Activated CD4-positive, alpha-beta T cell treated with anti-CD3 and anti-CD28 coated beads for 36 hours (primary cell): ENCODE measurements around the gene SPATA31C1. TPM values are rescaled to one million over a fixed set of nuclear protein-coding genes. Genes with fewer than 3 reads are reported as not detected.

ENCODE experiments used
- ATAC-seq: fragments of 200-7000 bp; cut with Tn5 transposase; one replicate; pipeline ENCODE4 v1.10.0; 2021; ENCODE audit warnings: mild to moderate bottlenecking, moderate library complexity
- CTCF ChIA-PET: fragments of 350-600 bp; sonication (Branson Sonifier 250); formaldehyde crosslinking; loops from one replicate; lab custom pipeline; 2021; ENCODE audit warnings: antibody characterized with exemption; lab: Charles Lee
- POLR2A ChIA-PET: fragments of 350-600 bp; sonication (Branson Sonifier 250); formaldehyde crosslinking; loops from one replicate; lab custom pipeline; 2021; ENCODE audit warnings: antibody characterized with exemption, inconsistent platforms; lab: Charles Lee
- DNase-seq: peaks from one replicate; pipeline ENCODE4 v3.0.0-alpha.2; 2020
- H3K27ac Mint-ChIP-seq: one replicate; pipeline ENCODE4 v1.8.0; 2021; ENCODE audit warnings: mixed read lengths
- H3K27me3 Mint-ChIP-seq: one replicate; pipeline ENCODE4 v1.8.0; 2021; ENCODE audit warnings: mixed read lengths
- H3K36me3 Mint-ChIP-seq: one replicate; pipeline ENCODE4 v1.8.0; 2021; ENCODE audit warnings: low read depth, mixed read lengths
- H3K4me1 Mint-ChIP-seq: one replicate; pipeline ENCODE4 v1.8.0; 2021; ENCODE audit warnings: mixed read lengths
- H3K4me3 Mint-ChIP-seq: one replicate; pipeline ENCODE4 v1.8.0; 2021; ENCODE audit warnings: mild to moderate bottlenecking, moderate library complexity, mixed read lengths
- H3K9me3 Mint-ChIP-seq: one replicate; pipeline ENCODE4 v1.8.0; 2021; ENCODE audit warnings: low read depth, mixed read lengths
- intact Hi-C, 2 experiments: fragments of 100-400 bp; cut with DNase I in 1 of 2; cut with micrococcal nuclease in 1 of 2; formaldehyde crosslinking; loops; one replicate each; pipeline versions ENCODE4 v1.14.2 to v1.15.1; 2022 to 2024; cut with DNase I, micrococcal nuclease
- total RNA-seq, 2 experiments: library from RNA; stranded (reverse); gene quantifications; one replicate each; pipeline ENCODE4 v1.2.3, GENCODE V29; 2021

Gene SPATA31C1
- total RNA-seq, 2 experiments from 2014 or later: not detected

GRCh38 chr9:87970602-87971001, 52.8 kb downstream of the SPATA31C1 start:
- ATAC-seq: no peak
- DNase-seq: no peak
- intact Hi-C loops: loop anchor here in 1 of 2 experiments (5.0 to 10.0 kb wide), 3 partner anchors 342 to 1344 kb away; partner anchors contain the start of genes CKS2, S1PR3 and SECISBP2
- CTCF ChIA-PET: no interaction called here
- Mint-ChIP-seq H3K4me1 (peaks cover 22% of the 10 kb centered on the region), H3K36me3 (peaks cover 6% of the 10 kb centered on the region), H3K4me3 (no peak overlapping the region), H3K27me3 (no peaks in the 10 kb centered on the region), H3K9me3 (no peaks in the 10 kb centered on the region), H3K27ac (no peak overlapping the region)
- POLR2A ChIA-PET: interaction anchor here (0.6 kb wide), 1 partner anchor 261 kb away, joined by 5 read pairs; no protein-coding TSS in a partner anchor

GRCh38 chr9:87973122-87973521, 55.4 kb downstream of the SPATA31C1 start:
- ChIA-PET POLR2A (interaction anchor here (0.6 kb wide), 1 partner anchor 76 kb away, joined by 4 read pairs; no protein-coding TSS in a partner anchor), CTCF (interaction anchor here (0.8 kb wide), 1 partner anchor 76 kb away, joined by 4 read pairs; no protein-coding TSS in a partner anchor)
- DNase-seq (no peak), ATAC-seq (no peak)
- Mint-ChIP-seq H3K4me3 (peak overlapping the region; percentile 82), H3K27ac (no peak overlapping the region), H3K36me3 (peaks cover 3% of the 10 kb centered on the region), H3K9me3 (no peaks in the 10 kb centered on the region), H3K4me1 (peaks cover 22% of the 10 kb centered on the region), H3K27me3 (no peaks in the 10 kb centered on the region)
- intact Hi-C loops: loop anchor here in 1 of 2 experiments (5.0 to 10.0 kb wide), 3 partner anchors 339 to 1342 kb away; partner anchors contain the start of genes CKS2, S1PR3 and SECISBP2

Other genes with a start within 250 kb of the SPATA31C1 start
- gene CTSL, start 191.8 kb upstream of the SPATA31C1 start, total RNA-seq: 1 to 10 TPM; 4.6 to 6.1 TPM
- not detected for gene SPATA31E1, start 35.1 kb upstream of the SPATA31C1 start, total RNA-seq
- gene CDK20, start 56.6 kb downstream of the SPATA31C1 start, total RNA-seq: 1 to 10 TPM; 1.9 TPM
- gene SPATA31C2, start 220.5 kb downstream of the SPATA31C1 start, total RNA-seq: under 1 TPM in 1 of 2 experiments, not detected in 1; 0.09 TPM